GM21528 (cell line): ENCODE data around the gene EDA.

ENCODE experiments used
- ATAC-seq: cut with Tn5 transposase; IDR thresholded peaks from one replicate; pipeline ENCODE4 v1.9.1; 2021; ENCODE audit warnings: mild to moderate bottlenecking, moderate library complexity; ENCODE audit not compliant: unreplicated experiment, low FRiP score

Gene EDA

DNA sequence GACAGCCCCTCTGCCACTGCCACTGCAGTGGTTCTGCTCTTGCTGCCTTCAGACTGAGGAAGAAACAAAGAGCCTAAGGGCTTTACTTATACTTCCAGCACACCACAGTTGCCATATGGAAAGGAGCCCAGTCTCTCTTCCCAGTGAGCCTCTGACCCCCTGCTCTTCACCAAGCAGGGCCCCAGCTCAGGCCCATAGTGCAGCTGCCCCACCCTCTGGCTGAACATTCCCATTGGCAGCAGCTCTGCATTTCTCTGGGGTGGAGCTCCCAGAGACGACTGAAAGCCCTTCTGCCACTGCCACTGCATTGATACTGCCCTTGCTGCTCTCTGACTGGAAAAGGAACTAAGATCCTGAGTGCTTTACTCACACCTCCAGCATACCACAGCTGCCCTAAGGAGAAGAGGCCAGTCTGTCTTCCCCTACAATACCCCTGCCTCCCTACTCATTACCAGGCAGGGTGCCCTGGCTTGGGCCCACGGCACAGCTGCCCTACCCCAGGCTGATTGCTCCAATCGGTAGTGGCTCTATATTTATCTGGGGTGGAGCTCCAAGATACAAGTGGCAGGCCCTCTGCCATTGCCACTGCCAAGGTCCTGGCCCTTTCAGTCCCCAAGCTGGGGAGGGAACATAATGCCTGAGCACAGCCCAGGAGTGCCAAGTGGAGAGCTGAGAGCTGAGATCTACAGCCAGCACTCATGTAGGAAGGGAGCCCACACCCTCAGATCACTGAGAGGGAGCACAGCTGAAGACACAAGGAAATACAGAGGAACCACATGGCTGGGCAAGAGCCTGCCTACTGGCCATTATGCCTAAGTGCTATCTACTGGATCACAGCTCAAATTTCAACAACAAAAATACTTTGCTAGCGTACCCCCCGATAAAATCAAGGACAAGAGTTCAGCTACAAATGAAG is 397.8 kb downstream of the EDA start:
- ATAC-seq = no peak

DNA sequence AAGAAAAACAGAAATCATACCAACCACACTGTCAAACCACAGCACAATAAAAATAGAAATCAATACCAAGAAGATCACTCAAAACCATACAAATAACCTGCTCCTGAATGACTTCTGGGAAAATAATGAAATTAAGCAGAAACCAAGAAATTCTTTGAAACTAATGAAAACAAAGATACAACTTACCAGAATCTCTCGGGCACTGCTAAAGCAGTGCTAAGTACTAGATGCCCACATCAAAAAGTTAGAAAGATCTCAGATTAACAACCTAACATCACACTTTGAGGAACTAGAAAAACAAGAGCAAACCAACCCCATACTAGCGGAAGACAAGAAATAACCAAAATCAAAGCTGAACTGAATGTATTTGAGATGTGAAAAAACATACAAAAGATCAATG is 400.6 kb downstream of the EDA start:
- no peak for ATAC-seq

DNA sequence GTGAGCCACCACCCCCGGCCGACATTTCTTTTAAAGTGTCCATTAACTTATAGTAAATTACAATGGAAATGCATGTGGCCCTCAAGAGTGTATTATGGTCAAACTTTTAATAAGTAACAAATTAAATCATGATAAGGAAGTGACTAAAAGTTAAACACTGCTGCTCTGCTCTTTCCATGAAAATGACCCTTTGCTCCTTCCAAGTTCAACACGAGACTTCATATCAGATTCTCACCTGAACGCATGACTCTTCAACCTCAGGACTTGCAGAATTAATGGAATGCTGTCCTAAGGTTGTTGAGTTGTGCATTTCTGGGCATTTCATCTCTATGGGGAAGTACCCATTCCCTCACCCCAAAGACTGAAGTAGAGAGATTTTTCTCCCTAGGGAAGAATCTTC is 406.7 kb downstream of the EDA start:
- ATAC-seq = no peak

DNA sequence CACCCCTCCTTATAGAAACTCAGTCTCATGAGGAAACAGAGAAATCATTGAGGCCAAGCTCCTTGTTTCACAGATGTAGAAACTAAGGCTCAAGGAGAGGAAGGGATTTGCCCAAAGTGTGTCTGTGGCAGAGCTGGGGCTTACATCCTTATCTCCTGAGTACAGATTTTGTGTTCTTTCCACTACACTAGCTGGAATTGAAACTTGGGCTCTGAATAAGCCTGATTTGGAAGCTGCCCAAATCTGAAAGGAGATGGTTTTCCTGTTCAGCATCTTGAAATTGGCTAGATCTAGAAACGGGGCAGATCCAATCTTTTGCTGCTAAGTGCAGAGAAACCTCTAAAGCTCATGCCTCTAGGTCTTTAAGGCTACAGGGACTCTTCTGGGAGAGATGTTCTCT is 409.6 kb downstream of the EDA start:
- ATAC-seq = no peak

DNA sequence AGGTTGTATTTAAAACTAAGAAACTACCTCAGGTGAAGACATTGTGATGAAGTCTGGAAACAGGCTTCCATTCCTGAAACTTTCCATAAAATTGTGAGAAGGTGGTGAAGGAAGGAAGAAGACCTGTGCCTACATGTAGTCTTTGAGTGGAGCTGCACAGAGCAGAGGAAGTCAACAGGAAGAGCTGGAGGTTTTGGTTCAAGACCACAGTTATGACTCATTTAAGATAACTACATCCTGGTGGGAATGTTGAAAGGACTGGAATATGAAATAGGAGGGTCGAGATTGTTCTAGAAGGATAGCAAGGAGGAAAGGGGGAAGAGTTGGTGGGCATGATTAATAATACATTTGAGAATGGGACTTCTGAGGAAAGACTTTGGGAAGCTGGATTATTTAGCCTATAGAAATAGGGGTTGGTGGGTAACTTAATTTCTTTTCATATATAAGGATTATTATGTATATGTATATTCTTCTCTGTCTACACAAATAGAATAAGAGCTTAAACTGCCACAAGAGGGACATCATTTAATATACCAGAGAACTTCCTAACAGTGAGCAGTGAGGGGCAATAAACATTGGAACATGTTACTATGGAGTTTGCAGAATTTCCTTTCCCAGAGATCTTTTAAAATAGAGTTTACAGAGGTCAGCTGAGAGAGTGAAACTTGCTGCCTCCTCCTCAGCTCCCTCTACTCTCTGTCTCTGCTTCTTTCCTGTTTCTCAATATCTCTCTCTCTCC is 410.4 kb downstream of the EDA start:
- ATAC-seq = no peak

DNA sequence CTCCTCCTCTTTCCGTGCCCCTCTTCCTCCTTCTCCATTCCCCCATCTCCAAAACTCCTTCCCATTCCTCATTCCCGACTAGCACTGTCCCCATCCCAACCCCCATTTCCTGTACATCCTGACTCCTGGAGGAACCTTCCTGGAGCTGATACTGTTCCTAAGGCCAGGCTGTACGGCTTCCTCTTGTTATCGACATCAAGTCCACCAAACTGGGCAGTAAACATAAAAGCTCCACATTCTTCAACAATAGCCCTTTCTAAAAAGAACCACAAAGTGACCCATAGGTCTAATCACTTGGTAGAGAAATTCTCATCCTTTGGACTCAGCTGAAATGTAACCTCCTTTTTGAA is 410.9 kb downstream of the EDA start:
- ATAC-seq = no peak

DNA sequence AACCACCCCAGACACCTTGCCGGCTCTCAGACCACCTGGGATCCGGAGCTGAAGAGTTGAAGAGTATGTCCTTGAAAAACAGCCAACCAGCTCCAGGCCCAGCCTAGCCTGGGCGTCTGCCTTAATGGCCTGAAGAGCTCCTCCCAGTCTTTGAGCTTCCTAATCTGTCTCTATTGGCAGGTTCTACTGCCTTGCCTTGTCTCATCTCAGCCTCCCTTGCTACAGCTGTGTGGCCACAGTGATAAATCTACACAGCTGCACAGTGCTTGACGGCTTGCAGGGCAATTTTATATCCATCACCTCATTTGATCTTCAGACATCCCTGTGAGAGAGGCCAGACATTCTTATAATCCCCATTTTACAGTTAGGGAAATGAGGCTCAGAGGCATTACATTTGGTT is 413.9 kb downstream of the EDA start:
- no peak for ATAC-seq

DNA sequence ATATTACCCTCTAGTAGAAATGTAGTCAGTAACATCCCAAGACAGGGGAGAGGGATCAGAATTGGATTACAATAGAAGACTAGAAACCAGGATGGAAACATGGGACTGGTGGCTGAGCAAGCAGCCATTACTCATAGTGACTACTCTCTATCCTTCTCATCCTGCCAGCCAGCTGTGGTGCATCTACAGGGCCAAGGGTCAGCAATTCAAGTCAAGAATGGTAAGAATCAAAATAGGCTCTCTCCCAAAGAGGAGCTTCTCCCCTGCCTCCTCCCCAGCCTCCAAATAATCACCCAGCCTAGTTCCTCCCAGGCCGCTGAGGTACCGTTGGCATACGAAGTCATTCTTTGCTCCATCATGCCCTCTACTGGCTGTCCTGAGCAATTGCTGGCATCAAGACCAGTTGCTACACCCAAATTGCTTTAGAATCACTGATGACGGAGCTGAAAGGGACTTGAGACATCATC is 414.4 kb downstream of the EDA start:
- peak; percentile 73 for ATAC-seq

DNA sequence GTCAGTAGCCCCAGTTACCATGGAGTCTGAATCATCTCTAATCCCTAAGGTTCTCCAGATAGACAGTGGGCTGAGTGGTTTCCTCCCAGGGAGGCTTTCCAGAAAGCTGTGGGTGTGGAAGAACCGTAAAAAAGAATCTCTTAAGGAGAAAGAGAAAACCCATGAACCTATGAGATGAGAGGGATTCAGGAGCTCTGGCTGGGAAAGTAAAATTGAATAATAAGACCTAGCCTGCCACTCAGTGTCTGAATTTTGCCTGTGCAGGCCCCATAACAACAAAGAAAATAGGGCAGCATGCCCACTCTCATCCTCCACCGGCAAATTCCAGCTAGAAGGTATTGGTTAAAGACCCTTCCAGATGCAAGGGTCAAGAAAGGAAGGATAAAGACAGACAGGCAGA is 416.9 kb downstream of the EDA start:
- no peak for ATAC-seq

DNA sequence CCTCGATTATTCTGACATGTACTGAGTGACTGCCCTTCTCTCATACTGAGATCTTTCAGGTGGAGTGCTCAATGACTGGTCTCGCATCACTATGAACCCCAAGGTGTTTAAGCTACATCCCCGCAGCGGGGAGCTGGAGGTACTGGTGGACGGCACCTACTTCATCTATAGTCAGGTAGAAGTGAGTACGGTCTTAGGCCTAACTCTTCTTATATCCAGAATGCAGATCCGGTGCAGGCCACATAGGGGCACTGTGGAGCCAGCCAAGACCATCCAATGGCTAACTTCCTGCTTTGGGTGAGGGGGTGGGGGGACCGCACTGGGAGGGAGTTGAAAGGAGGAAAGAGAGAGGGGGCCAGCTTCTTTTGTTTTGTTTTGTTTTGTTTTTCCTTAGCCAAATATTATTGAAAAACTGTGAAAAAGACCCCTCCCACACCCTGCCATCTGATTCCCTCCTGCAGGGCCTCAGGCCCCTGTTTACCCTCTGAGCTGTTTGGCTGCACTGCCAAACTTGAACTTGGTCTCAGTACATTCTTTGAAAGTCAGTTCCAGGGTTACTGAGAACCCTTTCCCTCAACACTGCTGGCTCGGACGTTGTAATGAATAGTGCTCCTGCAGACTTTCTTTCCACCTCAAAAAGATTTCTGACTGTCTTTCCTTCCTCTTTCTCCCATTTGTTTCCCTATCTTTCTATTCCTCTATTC is 417.6 kb downstream of the EDA start:
- ATAC-seq = no peak

DNA sequence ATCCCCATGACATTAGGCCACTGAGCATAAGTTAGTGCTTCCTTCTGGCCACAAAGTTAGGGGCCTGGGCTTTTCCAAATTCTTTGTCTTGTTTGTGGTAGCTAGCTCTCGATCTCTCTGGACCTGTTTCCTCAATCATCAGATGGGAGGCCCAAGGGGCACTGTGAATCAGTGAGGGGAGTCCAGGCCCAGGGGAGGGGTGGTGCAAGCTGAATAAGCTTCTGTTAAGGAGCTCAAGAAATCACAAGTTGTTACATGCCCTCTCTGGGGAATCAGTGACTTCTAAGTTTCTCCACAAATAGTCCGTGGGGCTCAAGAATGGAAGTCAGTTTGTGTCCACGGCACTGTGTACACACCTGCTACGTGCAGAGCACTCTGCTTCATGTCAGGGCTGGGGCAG is 418.7 kb downstream of the EDA start:
- no peak for ATAC-seq

DNA sequence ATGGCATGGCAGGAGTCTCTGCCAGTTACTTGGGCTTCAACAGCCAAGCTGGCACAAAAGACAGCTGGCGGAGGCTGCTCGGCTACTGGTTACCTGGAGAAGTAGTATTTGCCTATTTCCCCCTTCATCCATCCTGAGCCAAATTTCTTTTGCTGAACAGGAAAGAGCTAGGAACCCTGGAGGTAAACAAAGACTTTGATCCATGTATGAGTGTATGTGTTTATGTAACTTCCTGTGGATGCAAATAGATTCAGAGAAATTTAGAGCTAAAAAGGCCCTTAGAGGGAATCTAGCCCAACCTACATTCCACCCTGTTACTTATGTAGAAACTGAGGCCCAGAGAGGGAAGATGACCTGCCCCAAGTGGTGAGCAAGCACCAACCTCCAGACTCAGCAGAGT is 422.6 kb downstream of the EDA start:
- no peak for ATAC-seq

DNA sequence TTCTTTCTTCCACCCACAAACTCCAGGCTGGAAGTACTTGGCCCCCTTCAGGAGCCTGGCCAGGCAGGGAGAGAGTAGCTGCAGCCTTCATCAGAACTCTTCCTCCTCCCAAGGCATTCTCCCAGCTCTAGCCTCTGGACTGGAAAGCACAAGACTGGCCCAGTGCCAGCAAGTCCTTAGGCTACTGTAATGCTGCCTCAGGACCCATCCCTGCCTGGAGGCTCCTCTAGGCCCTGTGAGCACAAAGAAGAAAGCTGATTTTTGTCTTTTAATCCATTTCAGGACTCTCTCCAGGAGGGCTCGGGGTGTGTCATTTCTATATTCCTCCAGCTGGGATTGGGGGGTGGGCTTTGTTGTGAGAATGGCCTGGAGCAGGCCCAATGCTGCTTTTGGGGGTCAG is 423.0 kb downstream of the EDA start:
- no peak for ATAC-seq

DNA sequence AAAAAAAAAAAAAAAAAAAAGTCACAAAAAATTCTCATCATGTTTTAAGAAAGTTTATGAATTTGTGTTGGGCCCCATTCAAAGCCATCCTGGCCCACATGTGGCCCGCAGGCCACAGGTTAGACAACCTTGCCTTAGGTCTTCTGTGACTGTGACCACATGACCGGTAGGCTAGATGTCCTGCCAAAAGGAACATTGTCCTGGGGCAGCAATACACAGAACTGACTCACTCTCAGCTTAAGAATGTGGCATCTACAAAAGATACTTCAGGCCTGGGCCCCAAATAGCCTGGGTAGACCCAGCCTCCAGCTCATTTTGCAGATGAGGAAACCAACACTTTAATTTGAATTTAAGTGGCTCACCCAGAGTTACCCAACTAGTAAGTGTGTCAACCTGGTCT is 423.8 kb downstream of the EDA start:
- ATAC-seq = no peak

DNA sequence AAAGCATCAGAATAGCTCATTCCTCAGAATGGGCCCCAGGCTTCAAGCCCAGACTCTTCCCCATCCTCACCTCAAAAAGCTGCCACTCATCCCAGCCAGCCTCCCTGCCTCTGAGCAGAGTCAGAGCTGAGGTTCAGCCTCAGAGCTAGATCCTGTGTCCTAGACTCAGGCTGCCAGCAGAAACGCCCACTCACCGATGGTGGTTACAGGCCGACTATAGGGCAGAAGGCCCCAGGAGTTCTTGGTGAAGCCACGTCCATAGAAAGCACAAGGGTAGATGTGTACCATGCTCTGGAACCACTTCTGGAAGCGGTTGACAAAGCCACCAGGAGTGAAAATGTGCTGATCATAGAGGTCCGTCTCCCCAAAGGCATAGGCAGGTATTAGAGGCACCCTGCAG is 426.1 kb downstream of the EDA start:
- no peak for ATAC-seq

DNA sequence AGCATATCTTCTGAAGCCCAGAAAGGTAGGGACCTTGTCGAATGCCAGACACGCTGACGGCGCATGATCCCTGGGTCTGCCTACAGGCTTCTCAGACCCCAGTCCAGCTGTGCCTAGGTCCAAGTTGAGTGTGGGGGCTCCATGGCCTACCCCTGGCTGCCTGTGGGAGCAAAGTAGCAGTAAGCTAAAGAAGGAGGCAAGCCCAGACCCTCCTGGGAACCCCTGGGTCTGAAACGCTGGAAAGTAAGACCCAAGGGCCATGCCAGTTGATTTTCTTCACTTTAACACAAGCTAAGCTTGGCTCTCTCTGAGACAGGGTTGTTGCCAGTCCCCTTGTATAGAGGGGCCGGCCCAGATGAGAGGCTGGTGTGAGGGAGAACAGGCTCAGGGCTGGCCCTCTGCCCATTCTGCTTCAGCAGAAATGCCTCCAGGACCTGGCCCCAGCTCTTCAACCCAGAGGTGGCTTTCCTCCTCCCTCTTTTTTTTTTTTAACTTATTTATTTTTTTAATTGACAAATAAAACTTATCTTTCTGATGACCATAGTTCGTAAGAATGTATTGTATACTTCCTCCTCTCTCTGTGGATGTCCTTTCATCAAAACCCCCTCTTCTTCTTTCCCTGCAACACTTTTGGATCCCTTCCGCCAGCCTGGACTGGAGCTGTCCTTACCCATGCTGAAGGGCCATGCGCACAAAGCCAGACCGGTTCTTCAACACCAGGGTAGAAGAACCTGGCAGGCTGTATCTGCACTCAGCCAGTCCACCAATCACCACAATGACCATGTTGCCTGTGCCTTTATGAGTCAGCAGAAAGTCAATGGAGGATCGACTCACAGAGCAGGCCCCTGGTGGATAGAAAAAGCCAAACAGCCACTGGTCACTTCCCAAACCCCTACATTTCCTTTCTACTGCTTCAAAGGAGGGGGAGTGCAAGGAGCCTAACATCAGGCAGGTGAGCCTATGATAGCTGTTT is 426.8 kb downstream of the EDA start:
- no peak for ATAC-seq

DNA sequence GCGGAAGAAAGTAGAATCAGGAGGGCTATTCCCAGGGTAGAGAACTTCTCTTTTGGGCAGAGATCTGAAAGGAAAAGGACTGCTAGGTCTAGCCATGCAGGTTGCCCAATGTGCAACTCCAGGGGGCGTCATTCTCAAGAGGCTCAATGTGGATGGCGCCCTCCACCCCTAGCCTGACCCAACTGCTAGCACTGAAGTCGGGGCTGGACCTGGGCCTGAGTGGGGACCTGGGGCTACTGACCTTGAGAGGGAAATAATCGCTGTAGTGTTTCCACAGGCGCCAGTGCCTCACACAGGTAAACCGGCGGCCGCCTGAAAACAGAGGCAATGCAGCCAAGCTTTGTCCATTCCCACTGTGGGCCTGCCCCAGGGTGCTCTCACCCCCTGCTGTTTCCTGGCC is 427.8 kb downstream of the EDA start:
- ATAC-seq = no peak

DNA sequence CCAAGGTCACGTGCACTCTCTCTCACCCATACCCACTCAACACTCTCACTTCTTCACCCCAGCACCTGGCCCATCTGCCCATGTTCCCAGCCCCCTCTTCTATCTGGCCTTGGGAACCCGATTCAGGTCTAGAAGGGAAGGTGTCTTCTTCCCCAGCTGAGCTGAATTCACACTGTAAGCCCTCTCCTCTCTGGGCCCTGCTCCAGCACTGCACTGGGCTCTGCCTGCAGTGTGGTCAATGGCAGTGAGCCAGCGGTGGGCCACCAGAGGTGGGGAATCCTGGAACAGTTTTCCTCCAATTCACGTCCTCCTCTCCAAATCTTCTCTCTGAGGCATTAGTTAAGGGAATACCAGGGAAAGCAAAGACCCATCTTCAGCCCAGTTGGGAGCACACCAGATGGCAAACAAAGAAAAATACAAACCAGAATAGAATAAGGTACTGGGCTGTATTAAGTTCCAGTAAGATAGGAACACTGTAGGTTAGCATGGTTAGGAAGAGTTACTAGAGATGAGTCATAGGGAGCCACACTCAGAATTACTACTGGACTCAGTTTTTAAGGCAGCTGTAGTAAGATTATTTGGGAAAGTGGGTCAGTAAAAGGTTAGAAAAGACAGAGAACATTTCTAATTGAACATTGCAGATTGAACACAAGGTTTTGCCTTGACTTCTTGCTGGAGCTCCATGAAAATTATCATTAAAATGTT is 428.8 kb downstream of the EDA start:
- ATAC-seq = no peak

DNA sequence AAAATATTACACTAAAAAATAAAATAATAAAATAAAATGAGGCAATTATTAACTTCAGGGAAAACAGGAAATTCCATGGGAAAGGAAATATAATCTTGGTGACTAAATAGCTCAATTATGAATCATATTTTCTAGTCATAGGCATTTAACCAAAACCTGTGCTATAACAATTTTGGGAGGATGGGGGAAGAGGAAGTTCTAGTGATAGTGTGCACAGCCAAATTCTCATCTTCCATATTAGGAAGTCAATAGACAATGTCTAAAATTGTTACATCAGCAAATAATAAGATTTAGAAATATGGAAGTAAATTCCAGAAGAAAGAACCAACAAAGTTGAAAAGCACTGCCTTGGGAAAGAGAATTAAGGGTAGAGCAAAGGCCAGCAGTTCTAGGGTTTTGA is 431.1 kb downstream of the EDA start:
- ATAC-seq = no peak

DNA sequence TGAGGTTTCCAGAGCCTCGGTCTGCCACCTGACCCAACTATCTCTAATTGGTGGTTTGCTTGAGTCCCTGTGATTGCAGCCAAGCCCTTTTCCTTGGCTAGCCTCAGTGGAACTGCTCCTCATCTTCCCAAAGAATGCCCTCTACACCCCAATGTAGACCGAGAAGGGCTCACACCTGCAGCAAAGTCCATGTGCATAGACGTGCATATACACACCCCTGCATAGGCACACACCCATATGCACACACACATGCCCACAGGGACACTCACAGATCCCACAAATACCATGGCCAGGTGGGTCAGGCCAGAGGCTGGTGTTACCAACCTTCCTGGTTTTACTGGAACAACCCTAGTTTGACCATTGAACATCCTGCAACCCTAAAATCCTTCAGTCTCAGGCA is 433.5 kb downstream of the EDA start:
- no peak for ATAC-seq
